ENCODE data around the gene PRR16.

- no peak for TF ChIP-seq POLR2AphosphoS5 (IDR thresholded peaks at IDR 0.05; ENCODE audit: low read depth, low read length)
- no peak for TF ChIP-seq SIN3A (IDR thresholded peaks at IDR 0.05; ENCODE audit: borderline replicate concordance, insufficient read depth, low read length)
Measured at GRCh38 chr5:120451445-120451844, 12.7 kb upstream of the PRR16 start.
